Body of pancreas (tissue), 4 donors: ENCODE measurements around the gene ORMDL2. TPM values are rescaled to one million over a fixed set of nuclear protein-coding genes. Genes with fewer than 3 reads are reported as not detected.

Experiments
- ATAC-seq: fragments of 150-250 bp; one replicate; pipeline ENCODE4 v1.9.1; 2016
- DNase-seq, 4 donors: peaks; one replicate each; pipeline ENCODE4 v3.0.0-alpha.2; 2019
- H3K27ac ChIP-seq, 4 donors: fragments of 200-600 bp; sonication (generic); 1 replicate in 3 of 4; 2 replicates in 1 of 4; pipeline versions ENCODE4 v1.5.1 to v1.6.1; 2016 to 2019; ENCODE audit warnings: mild to moderate bottlenecking in 1 of 4, mixed read lengths in 1 of 4, moderate library complexity in 1 of 4
- H3K27me3 ChIP-seq, 2 donors: fragments of 200-600 bp; sonication (generic); one replicate each; pipeline ENCODE4 v1.6.0; 2016; ENCODE audit warnings: mild to moderate bottlenecking in 1 of 2
- H3K36me3 ChIP-seq, 2 donors: fragments of 200-600 bp; sonication (generic); replicated peaks in 1 of 2; 2 replicates each; pipeline ENCODE4 v1.5.1; 2016; ENCODE audit warnings: low read depth in 2 of 2; ENCODE audit not compliant: insufficient read depth in 1 of 2
- H3K4me1 ChIP-seq: fragments of 200-600 bp; sonication (generic); one replicate; pipeline ENCODE4 v1.6.0; 2016
- H3K4me3 ChIP-seq, 2 donors: fragments of 200-600 bp; sonication (generic); 1 replicate in 1 of 2; 2 replicates in 1 of 2; pipeline ENCODE4 v1.5.1; 2016 to 2019
- H3K9me3 ChIP-seq, 3 donors: fragments of 200-600 bp; sonication (generic); 1 replicate in 2 of 3; 2 replicates in 1 of 3; pipeline ENCODE4 v1.5.1; 2016
- CTCF ChIP-seq, 7 experiments: fragments of 450-650 bp in 4 of 7; fragments of 200-600 bp in 3 of 7; sonication (generic) in 3 of 7; IDR thresholded peaks; one replicate each; pipeline ENCODE4 v1.5.1; 2016 to 2019; ENCODE audit warnings: antibody characterized with exemption in 7 of 7
- POLR2A ChIP-seq, 3 donors: fragments of 450-650 bp; IDR thresholded peaks; one replicate each; pipeline ENCODE4 v1.6.1; 2016; ENCODE audit warnings: antibody characterized with exemption in 3 of 3, mild to moderate bottlenecking in 2 of 3
- WGBS, 2 donors: methylation state at CpG; one replicate each; pipeline ENCODE4 v1.1.5; 2017; 5-methylcytosine and 5-hydroxymethylcytosine counted together
- intact Hi-C: fragments of 100-400 bp; cut with DNase I; formaldehyde crosslinking; loops from one replicate; pipeline ENCODE4 v1.15.1; 2023
- total RNA-seq, 2 donors: library from RNA; depleted of rRNA; stranded (reverse); fragments of >200 nt; gene quantifications; one replicate each; pipeline ENCODE4 v1.1.0, GENCODE V29; 2016

Gene ORMDL2
- total RNA-seq, 2 donors from 2014 or later: 6.0 to 12.5 TPM

GRCh38 chr12:55822228-55822627 lies 4.4 kb downstream of the ORMDL2 start:
- Histone ChIP-seq H3K36me3 (peaks cover 0 to 13% of the 10 kb centered on the region in 2 donors), H3K4me3 (no peak overlapping the region), H3K9me3 (no peaks in the 10 kb centered on the region), H3K4me1 (peaks cover 65% of the 10 kb centered on the region), H3K27me3 (no peaks in the 10 kb centered on the region), H3K27ac (peak overlapping the region in 3 of 4 donors; percentile 58 to 75 (median 63))
- ATAC-seq (no peak), DNase-seq (peak in 2 of 4 donors; percentile 49 to 53)
- WGBS, 2 donors: 16 to 19% methylated on average over 6 of the region's 6 CpGs
- TF ChIP-seq POLR2A (IDR thresholded peaks at IDR 0.05) (no peak), CTCF (IDR thresholded peaks at IDR 0.05) (peak in 6 of 7 experiments; percentile 24 to 50 (median 42))
- intact Hi-C loops: loop anchor here (10.0 kb wide), 1 partner anchor 77 kb away; the partner anchor contains the start of gene GDF11

GRCh38 chr12:55823419-55823818 lies 5.6 kb downstream of the ORMDL2 start:
- Histone ChIP-seq H3K4me1 (peaks cover 75% of the 10 kb centered on the region), H3K27me3 (no peaks in the 10 kb centered on the region), H3K27ac (peak overlapping the region; percentile 56 to 75 (median 60)), H3K36me3 (peaks cover 0 to 13% of the 10 kb centered on the region in 2 donors), H3K4me3 (no peak overlapping the region), H3K9me3 (no peaks in the 10 kb centered on the region)
- peak; percentile 79 for ATAC-seq
- DNase-seq: no peak
- intact Hi-C loops: loop anchor here (10.0 kb wide), 1 partner anchor 79 kb away; the partner anchor contains the start of gene GDF11
- TF ChIP-seq POLR2A (IDR thresholded peaks at IDR 0.05) (no peak), CTCF (IDR thresholded peaks at IDR 0.05) (no peak)
- 26 to 34% methylated on average over 4 of the region's 4 CpGs for WGBS, 2 donors

- Histone ChIP-seq H3K27me3 (no peaks in the 10 kb centered on the region), H3K36me3 (peaks cover 0 to 12% of the 10 kb centered on the region in 2 donors), H3K4me3 (no peak overlapping the region), H3K9me3 (no peaks in the 10 kb centered on the region), H3K27ac (peak overlapping the region in 2 of 4 donors; percentile 63 to 75), H3K4me1 (peaks cover 72% of the 10 kb centered on the region)
- ATAC-seq (no peak), DNase-seq (no peak)
- intact Hi-C loops: loop anchor here (10.0 kb wide), 1 partner anchor 80 kb away; the partner anchor contains the start of gene GDF11
- 90 to 91% methylated on average over 5 of the region's 5 CpGs for WGBS, 2 donors
- TF ChIP-seq POLR2A (IDR thresholded peaks at IDR 0.05): no peak
- TF ChIP-seq CTCF (IDR thresholded peaks at IDR 0.05): no peak
Measured at GRCh38 chr12:55824726-55825125, 6.9 kb downstream of the ORMDL2 start.

- WGBS, 2 donors: 84 to 87% methylated on average over 14 to 15 of the region's 15 CpGs
- TF ChIP-seq CTCF (IDR thresholded peaks at IDR 0.05) (no peak), POLR2A (IDR thresholded peaks at IDR 0.05) (no peak)
- Histone ChIP-seq H3K4me3 (no peak overlapping the region), H3K9me3 (no peaks in the 10 kb centered on the region), H3K27ac (peak overlapping the region in 2 of 4 donors; percentile 89), H3K27me3 (no peaks in the 10 kb centered on the region), H3K4me1 (peaks cover 80% of the 10 kb centered on the region), H3K36me3 (no peaks in the 10 kb centered on the region)
- DNase-seq (no peak), ATAC-seq (no peak)
- intact Hi-C loops: loop anchor here (10.0 kb wide), 1 partner anchor 83 kb away; the partner anchor contains the start of gene GDF11
Measured at GRCh38 chr12:55827806-55828205, 10.0 kb downstream of the ORMDL2 start.

GRCh38 chr12:55828357-55828756 lies 10.5 kb downstream of the ORMDL2 start:
- intact Hi-C loops: loop anchor here (10.0 kb wide), 1 partner anchor 84 kb away; the partner anchor contains the start of gene GDF11
- Histone ChIP-seq H3K4me3 (no peak overlapping the region), H3K27me3 (no peaks in the 10 kb centered on the region), H3K4me1 (peaks cover 75% of the 10 kb centered on the region), H3K36me3 (no peaks in the 10 kb centered on the region), H3K9me3 (no peaks in the 10 kb centered on the region), H3K27ac (peak overlapping the region; percentile 49 to 89 (median 85))
- no peak for ATAC-seq
- DNase-seq: no peak
- WGBS, 2 donors: 74 to 86% methylated on average over 2 to 5 of the region's 5 CpGs
- no peak for TF ChIP-seq POLR2A (IDR thresholded peaks at IDR 0.05)
- no peak for TF ChIP-seq CTCF (IDR thresholded peaks at IDR 0.05)
